ENCODE results near the gene MMP14. TPM values are rescaled to one million over a fixed set of nuclear protein-coding genes. Genes with fewer than 3 reads are reported as not detected.

Gene MMP14
- total and polyA plus RNA-seq, 4 donors, result 29.8 to 250 (median 153) TPM

DNA sequence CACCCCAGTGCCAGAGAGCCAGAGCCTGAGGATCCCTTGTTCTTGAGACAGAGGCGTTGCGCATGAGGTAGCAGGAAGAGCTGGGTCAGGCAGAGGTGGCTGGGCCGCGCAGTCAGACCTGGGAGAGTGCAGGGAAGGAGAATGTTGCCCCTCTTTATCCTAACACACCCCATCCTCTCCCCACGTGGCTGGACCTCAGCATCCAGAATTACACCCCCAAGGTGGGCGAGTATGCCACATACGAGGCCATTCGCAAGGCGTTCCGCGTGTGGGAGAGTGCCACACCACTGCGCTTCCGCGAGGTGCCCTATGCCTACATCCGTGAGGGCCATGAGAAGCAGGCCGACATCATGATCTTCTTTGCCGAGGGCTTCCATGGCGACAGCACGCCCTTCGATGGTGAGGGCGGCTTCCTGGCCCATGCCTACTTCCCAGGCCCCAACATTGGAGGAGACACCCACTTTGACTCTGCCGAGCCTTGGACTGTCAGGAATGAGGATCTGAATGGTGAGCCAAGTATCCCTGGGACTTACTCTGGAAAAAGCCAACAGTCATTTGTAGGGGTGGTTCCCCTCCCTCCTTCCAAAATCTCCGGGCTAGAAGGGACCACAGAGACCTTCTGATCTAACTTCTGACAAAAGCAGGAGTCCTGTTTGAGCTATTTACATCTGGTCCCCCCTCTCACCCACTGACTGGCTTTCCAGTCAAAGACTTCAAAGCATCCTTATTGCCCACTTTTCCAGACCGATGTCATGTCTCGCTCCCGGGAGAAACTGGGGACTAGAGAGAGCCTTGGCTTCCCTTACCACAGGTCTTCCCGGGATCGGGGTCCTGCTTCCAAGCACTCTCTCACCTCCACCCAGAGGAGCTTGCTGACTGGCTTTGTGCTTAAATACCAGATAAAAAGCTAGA, 6.1 kb downstream of the MMP14 start:
- peak in 1 of 2 donors; percentile 65 for DNase-seq
- intact Hi-C loops (cut with DNase I), result no loop called here
- ATAC-seq (ENCODE audit: low FRiP score), result no peak
- Histone ChIP-seq H3K9me3 (ENCODE audit: control insufficient read depth, low read length) (no peaks in the 10 kb centered on the region), H3K4me3 (ENCODE audit: low read length in 2 of 2) (no peak overlapping the region), H3K27ac (ENCODE audit: low read depth in 1 of 2, low read length in 2 of 2) (no peak overlapping the region), H3K4me1 (ENCODE audit: control insufficient read depth in 1 of 2, insufficient read depth in 2 of 2, low read length in 2 of 2) (no peaks in the 10 kb centered on the region), H3K27me3 (ENCODE audit: control insufficient read depth in 1 of 2, insufficient read depth in 2 of 2, low read length in 1 of 2) (no peaks in the 10 kb centered on the region), H3K36me3 (ENCODE audit: control insufficient read depth in 1 of 2, insufficient read depth in 2 of 2, low read length in 1 of 2) (peaks cover 0 to 17% of the 10 kb centered on the region in 2 donors)
- 77 to 82% methylated on average over 28 of the region's 28 CpGs for WGBS, 2 donors

DNA sequence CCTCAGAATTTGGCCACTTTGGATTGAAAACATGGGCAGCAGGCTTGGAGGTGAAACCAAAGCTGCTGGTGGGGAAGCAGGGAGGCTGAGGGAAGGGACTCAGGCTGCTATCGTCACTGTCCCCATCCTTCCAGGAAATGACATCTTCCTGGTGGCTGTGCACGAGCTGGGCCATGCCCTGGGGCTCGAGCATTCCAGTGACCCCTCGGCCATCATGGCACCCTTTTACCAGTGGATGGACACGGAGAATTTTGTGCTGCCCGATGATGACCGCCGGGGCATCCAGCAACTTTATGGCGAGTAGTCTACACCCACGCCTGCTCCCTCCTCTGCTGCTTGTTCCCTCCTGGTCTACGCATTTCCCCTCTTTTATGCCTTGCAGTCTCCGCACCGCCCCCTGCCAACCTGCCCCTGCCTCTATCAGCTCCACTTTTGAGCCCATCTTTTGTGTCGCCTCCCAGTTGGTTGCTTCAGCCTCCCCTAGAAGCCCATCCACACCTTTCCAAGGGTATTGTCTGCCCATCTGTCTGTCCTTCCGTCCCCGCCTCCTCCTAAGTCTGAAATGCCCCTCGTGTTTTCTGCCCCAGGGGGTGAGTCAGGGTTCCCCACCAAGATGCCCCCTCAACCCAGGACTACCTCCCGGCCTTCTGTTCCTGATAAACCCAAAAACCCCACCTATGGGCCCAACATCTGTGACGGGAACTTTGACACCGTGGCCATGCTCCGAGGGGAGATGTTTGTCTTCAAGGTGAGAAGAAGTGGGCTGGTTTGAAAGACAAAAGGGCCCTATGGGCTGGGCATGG, 6.9 kb downstream of the MMP14 start:
- Histone ChIP-seq H3K36me3 (ENCODE audit: control insufficient read depth in 1 of 2, insufficient read depth in 2 of 2, low read length in 1 of 2) (peaks cover 0 to 17% of the 10 kb centered on the region in 2 donors), H3K27ac (ENCODE audit: low read depth in 1 of 2, low read length in 2 of 2) (no peak overlapping the region), H3K4me1 (ENCODE audit: control insufficient read depth in 1 of 2, insufficient read depth in 2 of 2, low read length in 2 of 2) (no peaks in the 10 kb centered on the region), H3K9me3 (ENCODE audit: control insufficient read depth, low read length) (no peaks in the 10 kb centered on the region), H3K27me3 (ENCODE audit: control insufficient read depth in 1 of 2, insufficient read depth in 2 of 2, low read length in 1 of 2) (no peaks in the 10 kb centered on the region), H3K4me3 (ENCODE audit: low read length in 2 of 2) (no peak overlapping the region)
- ATAC-seq (ENCODE audit: low FRiP score) (no peak), DNase-seq (peak in 1 of 2 donors; percentile 46)
- intact Hi-C loops (cut with DNase I), result no loop called here
- WGBS, 2 donors, result 81 to 84% methylated on average over 21 of the region's 21 CpGs

- Histone ChIP-seq H3K4me3 (ENCODE audit: low read length in 2 of 2) (no peak overlapping the region), H3K36me3 (ENCODE audit: control insufficient read depth in 1 of 2, insufficient read depth in 2 of 2, low read length in 1 of 2) (peaks cover 0 to 17% of the 10 kb centered on the region in 2 donors), H3K27me3 (ENCODE audit: control insufficient read depth in 1 of 2, insufficient read depth in 2 of 2, low read length in 1 of 2) (no peaks in the 10 kb centered on the region), H3K27ac (ENCODE audit: low read depth in 1 of 2, low read length in 2 of 2) (no peak overlapping the region), H3K4me1 (ENCODE audit: control insufficient read depth in 1 of 2, insufficient read depth in 2 of 2, low read length in 2 of 2) (no peaks in the 10 kb centered on the region), H3K9me3 (ENCODE audit: control insufficient read depth, low read length) (no peaks in the 10 kb centered on the region)
- DNase-seq (peak in 1 of 2 donors; percentile 62), ATAC-seq (ENCODE audit: low FRiP score) (no peak)
- 79 to 83% methylated on average over 22 of the region's 22 CpGs for WGBS, 2 donors
- intact Hi-C loops (cut with DNase I), result no loop called here
Measured at GRCh38 chr14:22844221-22845102, 8.1 kb downstream of the MMP14 start.

DNA sequence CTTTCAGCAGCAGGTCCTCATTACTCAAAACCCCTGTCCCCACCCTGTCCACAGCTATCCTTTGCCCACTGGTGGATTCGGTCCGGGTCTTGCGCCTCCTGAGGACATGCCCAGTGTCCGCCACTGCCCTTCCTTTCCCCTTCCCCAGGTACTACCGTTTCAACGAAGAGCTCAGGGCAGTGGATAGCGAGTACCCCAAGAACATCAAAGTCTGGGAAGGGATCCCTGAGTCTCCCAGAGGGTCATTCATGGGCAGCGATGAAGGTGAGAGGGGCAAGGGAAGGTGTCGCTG, 8.7 kb downstream of the MMP14 start:
- intact Hi-C loops (cut with DNase I), result no loop called here
- no peaks in the 10 kb centered on the region for H3K4me1 ChIP-seq (ENCODE audit: control insufficient read depth in 1 of 2, insufficient read depth in 2 of 2, low read length in 2 of 2)

GRCh38 chr14:22845821-22846625, 9.6 kb downstream of the MMP14 start:
- DNase-seq (peak in 1 of 2 donors; percentile 77), ATAC-seq (ENCODE audit: low FRiP score) (no peak)
- intact Hi-C loops (cut with DNase I), result no loop called here
- Histone ChIP-seq H3K27me3 (ENCODE audit: control insufficient read depth in 1 of 2, insufficient read depth in 2 of 2, low read length in 1 of 2) (no peaks in the 10 kb centered on the region), H3K9me3 (ENCODE audit: control insufficient read depth, low read length) (no peaks in the 10 kb centered on the region), H3K36me3 (ENCODE audit: control insufficient read depth in 1 of 2, insufficient read depth in 2 of 2, low read length in 1 of 2) (peaks cover 0 to 17% of the 10 kb centered on the region in 2 donors), H3K27ac (ENCODE audit: low read depth in 1 of 2, low read length in 2 of 2) (peak overlapping the region in 1 of 2 donors; percentile 9), H3K4me1 (ENCODE audit: control insufficient read depth in 1 of 2, insufficient read depth in 2 of 2, low read length in 2 of 2) (no peaks in the 10 kb centered on the region), H3K4me3 (ENCODE audit: low read length in 2 of 2) (no peak overlapping the region)
- 75 to 77% methylated on average over 26 of the region's 26 CpGs for WGBS, 2 donors

More for the DNA sequence above, 8.7 kb downstream of the MMP14 start:
- peaks cover 0 to 17% of the 10 kb centered on the region in 2 donors for H3K36me3 ChIP-seq (ENCODE audit: control insufficient read depth in 1 of 2, insufficient read depth in 2 of 2, low read length in 1 of 2)
- H3K27me3 ChIP-seq (ENCODE audit: control insufficient read depth in 1 of 2, insufficient read depth in 2 of 2, low read length in 1 of 2), result no peaks in the 10 kb centered on the region
- ATAC-seq (ENCODE audit: low FRiP score) (no peak), DNase-seq (peak in 1 of 2 donors; percentile 38)
- H3K4me3 ChIP-seq (ENCODE audit: low read length in 2 of 2), result no peak overlapping the region
- H3K9me3 ChIP-seq (ENCODE audit: control insufficient read depth, low read length), result no peaks in the 10 kb centered on the region
- 82 to 90% methylated on average over 9 of the region's 9 CpGs for WGBS, 2 donors
- no peak overlapping the region for H3K27ac ChIP-seq (ENCODE audit: low read depth in 1 of 2, low read length in 2 of 2)

DNA sequence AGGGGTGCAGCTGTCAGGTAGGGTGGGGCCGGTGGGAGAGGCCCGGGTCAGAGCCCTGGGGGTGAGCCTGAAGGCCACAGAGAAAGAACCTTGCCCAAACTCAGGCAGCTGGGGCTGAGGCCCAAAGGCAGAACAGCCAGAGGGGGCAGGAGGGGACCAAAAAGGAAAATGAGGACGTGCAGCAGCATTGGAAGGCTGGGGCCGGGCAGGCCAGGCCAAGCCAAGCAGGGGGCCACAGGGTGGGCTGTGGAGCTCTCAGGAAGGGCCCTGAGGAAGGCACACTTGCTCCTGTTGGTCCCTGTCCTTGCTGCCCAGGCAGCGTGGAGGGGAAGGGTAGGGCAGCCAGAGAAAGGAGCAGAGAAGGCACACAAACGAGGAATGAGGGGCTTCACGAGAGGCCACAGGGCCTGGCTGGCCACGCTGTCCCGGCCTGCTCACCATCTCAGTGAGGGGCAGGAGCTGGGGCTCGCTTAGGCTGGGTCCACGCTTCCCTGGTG, 10.5 kb downstream of the MMP14 start:
- no peaks in the 10 kb centered on the region for H3K27me3 ChIP-seq (ENCODE audit: control insufficient read depth in 1 of 2, insufficient read depth in 2 of 2, low read length in 1 of 2)
- peak in 1 of 2 donors; percentile 61 for DNase-seq
- no peak overlapping the region for H3K4me3 ChIP-seq (ENCODE audit: low read length in 2 of 2)
- H3K9me3 ChIP-seq (ENCODE audit: control insufficient read depth, low read length), result no peaks in the 10 kb centered on the region
- intact Hi-C loops (cut with DNase I), result no loop called here
- ATAC-seq (ENCODE audit: low FRiP score), result no peak
- H3K36me3 ChIP-seq (ENCODE audit: control insufficient read depth in 1 of 2, insufficient read depth in 2 of 2, low read length in 1 of 2), result peaks cover 0 to 17% of the 10 kb centered on the region in 2 donors
- no peaks in the 10 kb centered on the region for H3K4me1 ChIP-seq (ENCODE audit: control insufficient read depth in 1 of 2, insufficient read depth in 2 of 2, low read length in 2 of 2)
- 49 to 58% methylated on average over 10 to 11 of the region's 11 CpGs for WGBS, 2 donors
- H3K27ac ChIP-seq (ENCODE audit: low read depth in 1 of 2, low read length in 2 of 2), result peak overlapping the region; percentile 33 to 37

GRCh38 chr14:22847661-22848341, 11.4 kb downstream of the MMP14 start:
- intact Hi-C loops (cut with DNase I), result no loop called here
- no peak for ATAC-seq (ENCODE audit: low FRiP score)
- no peak overlapping the region for H3K4me3 ChIP-seq (ENCODE audit: low read length in 2 of 2)
- 12 to 13% methylated on average over 14 of the region's 14 CpGs for WGBS, 2 donors
- peak; percentile 55 to 77 for DNase-seq
- H3K36me3 ChIP-seq (ENCODE audit: control insufficient read depth in 1 of 2, insufficient read depth in 2 of 2, low read length in 1 of 2), result peaks cover 0 to 14% of the 10 kb centered on the region in 2 donors
- H3K27me3 ChIP-seq (ENCODE audit: control insufficient read depth in 1 of 2, insufficient read depth in 2 of 2, low read length in 1 of 2), result no peaks in the 10 kb centered on the region
- H3K9me3 ChIP-seq (ENCODE audit: control insufficient read depth, low read length), result no peaks in the 10 kb centered on the region
- peak overlapping the region; percentile 73 to 95 for H3K27ac ChIP-seq (ENCODE audit: low read depth in 1 of 2, low read length in 2 of 2)
- no peaks in the 10 kb centered on the region for H3K4me1 ChIP-seq (ENCODE audit: control insufficient read depth in 1 of 2, insufficient read depth in 2 of 2, low read length in 2 of 2)
